Natural killer cell treated with Interleukin-12 subunit alpha and Interleukin-12 subunit beta and Interleukin-15 and Interleukin-18, amount 100 ng/mL, for 72 hours (primary cell): ENCODE data around the gene PDE11A. TPM values are rescaled to one million over a fixed set of nuclear protein-coding genes. Genes with fewer than 3 reads are reported as not detected.

Experiments used
- ATAC-seq, 2 donors: fragments of 150-1000 bp; cut with Tn5 transposase in 1 of 2; sonication (Bioruptor Pico), chemical (Tn5 transposase) in 1 of 2; 2 replicates each; pipeline ENCODE4 v1.10.0; 2021
- DNase-seq: peaks from one replicate; pipeline ENCODE4 v3.0.0; 2022; ENCODE audit warnings: low spot score
- H3K27ac Mint-ChIP-seq, 2 donors: 1 replicate in 1 of 2; 2 replicates in 1 of 2; pipeline ENCODE4 v1.8.0; 2022; ENCODE audit warnings: mixed read lengths in 2 of 2, mild to moderate bottlenecking in 1 of 2, moderate library complexity in 1 of 2
- H3K27me3 Mint-ChIP-seq, 2 donors: 1 replicate in 1 of 2; 2 replicates in 1 of 2; pipeline ENCODE4 v1.8.0; 2022; ENCODE audit warnings: mixed read lengths in 2 of 2
- H3K36me3 Mint-ChIP-seq: one replicate; pipeline ENCODE4 v1.8.0; 2022; ENCODE audit warnings: mixed read lengths
- H3K4me1 Mint-ChIP-seq, 2 donors: 1 replicate in 1 of 2; 2 replicates in 1 of 2; pipeline ENCODE4 v1.8.0; 2022; ENCODE audit warnings: low read depth in 2 of 2, mixed read lengths in 2 of 2, mild to moderate bottlenecking in 1 of 2
- H3K4me3 Mint-ChIP-seq: one replicate; pipeline ENCODE4 v1.8.0; 2022; ENCODE audit warnings: mixed read lengths
- H3K9me3 Mint-ChIP-seq: 2 replicates; pipeline ENCODE4 v1.8.0; 2022; ENCODE audit warnings: mixed read lengths
- total RNA-seq, 2 donors: library from RNA; stranded (reverse); gene quantifications; one replicate each; pipeline ENCODE4 v1.2.3, GENCODE V29; 2022

Gene PDE11A
- total RNA-seq, 2 donors from 2014 or later, result not detected

DNA sequence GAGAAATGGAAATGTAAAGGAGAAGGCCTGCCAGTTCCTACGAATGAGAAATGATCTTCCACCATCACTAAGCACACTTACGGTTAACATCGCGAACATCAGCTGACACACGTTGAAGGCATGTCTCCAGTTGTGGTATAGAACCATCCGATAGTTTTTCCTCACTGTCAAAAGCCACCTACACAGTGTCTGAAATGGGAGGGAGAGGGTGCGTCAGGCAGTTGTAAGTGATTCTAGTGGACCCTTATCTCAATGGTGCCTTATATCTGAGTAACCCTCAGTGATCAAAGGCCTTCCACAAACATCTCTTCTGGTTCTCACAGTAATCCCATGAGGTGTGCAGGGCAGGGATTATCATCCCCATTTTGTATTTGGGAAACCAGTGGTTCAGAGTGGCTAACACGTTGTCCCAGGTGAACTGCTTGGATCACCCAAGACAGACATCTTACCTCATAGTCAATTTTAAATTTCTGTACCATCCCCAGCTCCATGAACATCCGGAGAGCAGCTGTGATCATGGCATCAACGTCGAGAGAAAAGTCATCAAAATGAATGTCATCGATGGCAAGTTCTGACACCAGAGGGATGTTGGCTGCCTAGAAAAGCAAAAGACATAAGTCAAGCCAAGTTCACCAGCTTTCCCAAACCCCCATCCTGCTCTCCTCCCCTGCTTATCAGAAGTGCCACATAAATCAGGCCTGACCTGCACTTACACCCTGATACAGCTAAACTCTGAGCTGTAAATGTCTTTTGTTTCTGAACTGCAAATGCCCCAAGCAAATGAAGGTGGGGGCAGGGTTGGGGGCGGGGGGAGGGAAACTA lies 344.8 kb downstream of the PDE11A start:
- H3K27ac Mint-ChIP-seq, result no peak overlapping the region
- H3K9me3 Mint-ChIP-seq, result no peaks in the 10 kb centered on the region
- no peak overlapping the region for H3K4me3 Mint-ChIP-seq
- H3K36me3 Mint-ChIP-seq, result no peaks in the 10 kb centered on the region
- no peaks in the 10 kb centered on the region for H3K4me1 Mint-ChIP-seq
- ATAC-seq, result no peak
- peaks cover 43 to 64% of the 10 kb centered on the region in 2 donors for H3K27me3 Mint-ChIP-seq
- DNase-seq, result no peak

DNA sequence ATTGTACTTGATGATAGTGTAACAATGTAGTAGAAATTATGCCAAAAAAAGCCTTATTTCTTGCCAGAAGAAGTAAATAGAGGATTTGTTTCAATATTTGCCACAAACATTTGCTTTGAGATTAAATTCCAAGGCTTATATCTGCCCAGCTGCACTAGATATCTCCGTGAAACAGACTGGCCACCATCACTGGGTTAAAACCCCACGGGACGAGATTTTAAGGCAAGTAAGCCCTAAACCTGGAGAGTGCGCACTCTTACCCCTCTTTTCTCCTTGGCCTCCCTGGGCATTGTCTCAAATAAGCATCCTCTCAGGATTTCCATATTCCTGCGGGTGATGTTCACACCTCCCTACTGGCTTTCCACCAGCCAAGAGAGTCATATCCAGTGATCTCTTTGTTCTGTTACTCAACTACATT lies 345.6 kb downstream of the PDE11A start:
- Mint-ChIP-seq H3K27me3 (peaks cover 43 to 63% of the 10 kb centered on the region in 2 donors), H3K27ac (no peak overlapping the region), H3K4me3 (no peak overlapping the region), H3K36me3 (no peaks in the 10 kb centered on the region), H3K4me1 (no peaks in the 10 kb centered on the region), H3K9me3 (no peaks in the 10 kb centered on the region)
- DNase-seq (no peak), ATAC-seq (no peak)

DNA sequence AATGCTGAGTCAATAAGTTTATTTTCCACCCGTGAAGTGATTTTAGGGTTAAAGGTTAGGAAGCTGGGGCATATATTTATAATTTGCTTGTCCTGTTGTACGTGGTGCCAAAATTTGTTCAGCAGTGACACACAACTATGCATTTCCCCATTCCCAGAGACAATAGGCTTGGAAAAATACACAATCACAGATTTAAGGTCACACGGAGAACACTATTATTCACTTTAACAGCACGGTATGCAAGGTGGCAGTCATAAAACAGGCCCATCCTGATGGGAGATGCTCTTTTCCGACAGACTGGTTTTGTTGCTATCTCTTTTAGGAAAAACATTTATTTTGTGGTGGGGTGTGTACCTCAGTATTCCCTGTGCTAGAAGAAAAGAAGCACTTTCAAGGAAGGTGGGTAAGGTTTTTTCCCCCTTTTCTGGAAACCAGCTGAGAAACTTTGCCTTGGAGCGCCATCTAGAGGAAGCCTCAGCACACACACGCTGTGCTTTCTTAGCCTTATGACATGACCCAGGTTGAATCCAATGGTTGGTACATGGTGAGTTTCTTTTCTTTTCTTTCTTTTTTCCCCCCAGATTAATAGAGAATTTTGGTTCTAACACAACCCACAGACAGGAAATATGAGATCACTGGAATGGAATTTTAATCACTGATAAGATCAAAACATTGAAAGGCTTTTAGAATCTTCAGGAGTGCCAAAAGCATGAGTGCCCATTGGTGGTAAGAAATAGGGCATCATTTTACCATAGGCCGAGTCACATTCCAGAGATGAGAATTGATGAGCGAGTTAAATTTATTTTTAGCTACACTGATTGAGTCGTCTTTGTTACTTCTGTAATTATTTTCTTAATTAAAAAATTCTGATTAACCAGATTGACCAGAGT lies 347.9 kb downstream of the PDE11A start:
- no peak for DNase-seq
- no peaks in the 10 kb centered on the region for H3K4me1 Mint-ChIP-seq
- H3K27me3 Mint-ChIP-seq, result peaks cover 29 to 45% of the 10 kb centered on the region in 2 donors
- no peaks in the 10 kb centered on the region for H3K36me3 Mint-ChIP-seq
- no peak overlapping the region for H3K4me3 Mint-ChIP-seq
- H3K27ac Mint-ChIP-seq, result no peak overlapping the region
- H3K9me3 Mint-ChIP-seq, result no peaks in the 10 kb centered on the region
- no peak for ATAC-seq

DNA sequence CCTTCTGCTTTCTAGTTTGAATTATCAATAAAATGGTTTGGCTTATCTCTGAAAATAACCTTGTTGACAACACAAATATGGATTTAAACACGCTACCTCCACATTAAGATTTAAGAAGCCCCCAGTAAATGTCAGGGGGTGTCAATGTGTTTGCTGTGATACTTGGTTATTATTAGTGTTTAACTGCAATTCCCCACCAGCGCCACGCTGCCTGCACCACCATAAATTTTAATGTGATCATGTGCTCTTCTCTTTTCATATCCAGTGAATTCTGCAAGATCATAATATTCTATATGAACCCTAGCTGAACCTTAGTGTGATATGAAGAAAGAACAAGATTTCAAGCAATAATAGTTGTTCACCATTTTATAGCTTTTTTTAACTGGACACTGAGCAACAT lies 349.3 kb downstream of the PDE11A start:
- no peaks in the 10 kb centered on the region for H3K36me3 Mint-ChIP-seq
- no peak overlapping the region for H3K27ac Mint-ChIP-seq
- H3K27me3 Mint-ChIP-seq, result peaks cover 18 to 31% of the 10 kb centered on the region in 2 donors

DNA sequence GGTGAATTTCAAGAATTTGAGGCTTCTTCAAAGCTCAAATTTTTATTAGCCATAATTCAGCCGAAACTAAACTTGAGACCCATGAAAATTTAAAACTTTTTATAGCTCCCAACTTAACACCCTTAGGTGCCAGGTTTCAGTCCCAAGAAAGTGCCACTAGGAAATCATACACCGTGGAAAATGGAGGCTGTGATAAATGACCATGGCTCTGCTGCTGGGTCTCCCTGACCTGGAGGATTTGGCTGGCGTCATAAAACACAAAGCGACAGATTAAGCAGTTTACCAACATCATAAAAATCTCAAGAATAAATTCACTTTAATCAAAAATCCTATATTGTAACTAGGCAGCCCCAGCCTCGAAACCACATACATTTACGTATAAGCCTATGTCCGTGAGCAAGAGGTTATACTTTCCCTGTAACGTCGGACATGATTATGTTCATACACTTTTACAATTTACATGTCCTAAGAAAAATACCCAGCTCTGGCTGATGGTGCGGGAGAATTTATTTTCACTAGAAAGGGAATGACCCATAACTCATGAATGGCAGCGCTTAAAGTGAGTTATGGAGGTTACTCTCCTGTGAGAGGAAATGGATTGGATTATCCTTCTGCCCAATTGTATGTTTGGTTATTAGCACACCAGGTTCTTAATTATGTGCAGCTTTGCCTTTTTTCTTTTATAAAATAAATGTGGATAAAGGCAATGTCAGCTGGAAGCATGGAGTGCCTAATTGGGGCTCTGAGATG lies 350.6 kb downstream of the PDE11A start:
- H3K4me3 Mint-ChIP-seq, result no peak overlapping the region
- ATAC-seq (no peak), DNase-seq (no peak)
- H3K9me3 Mint-ChIP-seq, result no peaks in the 10 kb centered on the region
- H3K27me3 Mint-ChIP-seq, result peaks cover 16 to 24% of the 10 kb centered on the region in 2 donors
- no peak overlapping the region for H3K27ac Mint-ChIP-seq
- H3K4me1 Mint-ChIP-seq, result no peaks in the 10 kb centered on the region
- H3K36me3 Mint-ChIP-seq, result no peaks in the 10 kb centered on the region

More for the DNA sequence above, 349.3 kb downstream of the PDE11A start:
- H3K4me3 Mint-ChIP-seq, result no peak overlapping the region
- no peaks in the 10 kb centered on the region for H3K4me1 Mint-ChIP-seq
- no peak for DNase-seq
- no peak for ATAC-seq
- H3K9me3 Mint-ChIP-seq, result no peaks in the 10 kb centered on the region

- H3K27ac Mint-ChIP-seq, result no peak overlapping the region
- H3K4me3 Mint-ChIP-seq, result no peak overlapping the region
- no peak for DNase-seq
- no peaks in the 10 kb centered on the region for H3K4me1 Mint-ChIP-seq
- no peaks in the 10 kb centered on the region for H3K9me3 Mint-ChIP-seq
- H3K36me3 Mint-ChIP-seq, result no peaks in the 10 kb centered on the region
- peaks cover 11 to 16% of the 10 kb centered on the region in 2 donors for H3K27me3 Mint-ChIP-seq
- ATAC-seq, result no peak
Measured at GRCh38 chr2:177721087-177721486, 351.5 kb downstream of the PDE11A start.

DNA sequence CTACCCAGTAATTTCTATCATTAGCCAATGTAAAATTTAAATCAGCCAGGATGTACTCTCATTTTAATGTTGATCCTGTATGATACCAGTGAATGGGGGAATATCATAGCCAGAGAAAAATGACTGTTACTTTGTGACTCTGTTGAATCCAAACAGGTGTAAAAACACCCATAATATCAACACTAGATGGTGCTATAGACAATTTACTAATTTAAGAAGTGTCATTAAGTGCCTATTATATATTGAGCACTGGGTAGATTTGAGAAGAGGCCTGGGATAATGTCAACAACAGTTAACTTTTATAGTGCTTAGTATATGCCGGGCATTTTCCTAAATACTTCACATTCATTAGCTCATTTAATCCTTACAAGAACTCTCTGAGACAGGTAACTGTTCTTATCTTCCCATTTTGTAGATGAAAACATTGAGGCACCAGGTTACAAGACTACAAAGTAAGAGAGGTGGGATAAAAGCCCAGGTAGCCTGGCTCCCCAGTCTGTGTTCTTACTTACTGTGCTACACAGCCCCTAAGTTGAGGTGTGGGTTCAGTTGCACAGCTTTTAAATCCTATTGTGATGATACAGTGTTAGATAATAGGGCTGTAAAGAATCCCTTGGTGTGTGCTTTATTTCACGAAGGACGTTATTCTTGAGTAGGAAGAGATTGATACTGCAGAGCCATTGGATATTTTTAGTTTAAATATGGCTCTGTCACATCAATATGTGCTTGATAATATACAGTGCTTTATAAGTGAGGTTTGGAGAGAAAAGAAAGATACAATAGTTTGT lies 354.6 kb downstream of the PDE11A start:
- Mint-ChIP-seq H3K4me3 (no peak overlapping the region), H3K36me3 (no peaks in the 10 kb centered on the region), H3K4me1 (no peaks in the 10 kb centered on the region), H3K27ac (no peak overlapping the region), H3K27me3 (peaks cover 8 to 14% of the 10 kb centered on the region in 2 donors), H3K9me3 (no peaks in the 10 kb centered on the region)
- ATAC-seq, result no peak
- DNase-seq, result no peak

DNA sequence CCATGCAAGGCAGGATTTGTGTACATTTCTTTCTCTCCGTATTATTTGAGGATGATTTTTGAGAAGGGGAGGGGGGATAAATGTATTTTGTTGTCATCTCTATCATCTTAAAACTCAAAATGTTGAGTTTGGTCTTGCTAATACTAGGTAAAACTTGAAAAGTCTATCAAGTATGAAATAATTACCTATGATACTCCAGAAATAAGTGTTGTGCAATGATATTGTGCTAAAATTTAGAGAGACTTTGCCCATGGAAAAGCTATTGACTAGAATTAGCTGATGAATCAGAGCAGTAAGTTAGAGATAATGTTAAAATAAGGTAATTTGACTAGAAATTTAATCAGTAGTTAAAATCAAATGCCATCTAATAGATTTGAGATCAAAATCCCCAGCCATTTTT lies 356.1 kb downstream of the PDE11A start:
- Mint-ChIP-seq H3K36me3 (no peaks in the 10 kb centered on the region), H3K27me3 (peaks cover 8 to 14% of the 10 kb centered on the region in 2 donors), H3K27ac (no peak overlapping the region), H3K4me3 (no peak overlapping the region), H3K9me3 (no peaks in the 10 kb centered on the region), H3K4me1 (no peaks in the 10 kb centered on the region)
- ATAC-seq (no peak), DNase-seq (no peak)

DNA sequence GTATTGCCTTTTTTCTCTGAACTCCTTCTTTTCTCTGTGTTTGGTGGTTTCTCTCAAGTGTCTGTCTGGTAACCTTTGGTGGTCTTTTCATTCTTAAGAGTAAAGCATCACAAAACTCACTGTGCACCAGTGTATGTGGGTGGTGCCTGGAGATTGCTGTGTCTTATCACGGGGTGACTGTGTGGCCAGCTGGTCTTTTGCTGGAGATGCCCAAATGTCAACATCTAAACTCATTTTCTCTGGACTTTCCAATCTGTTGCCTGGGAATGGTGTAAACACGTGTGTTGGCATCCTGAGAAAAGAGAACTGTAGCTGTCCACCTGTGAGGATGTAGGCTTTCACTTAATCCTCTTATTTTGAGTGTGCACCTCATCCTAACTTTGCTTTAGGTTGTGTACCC lies 356.8 kb downstream of the PDE11A start:
- H3K4me1 Mint-ChIP-seq, result no peaks in the 10 kb centered on the region
- no peaks in the 10 kb centered on the region for H3K9me3 Mint-ChIP-seq
- no peak overlapping the region for H3K4me3 Mint-ChIP-seq
- ATAC-seq, result no peak
- no peak overlapping the region for H3K27ac Mint-ChIP-seq
- DNase-seq, result no peak
- peaks cover 8 to 14% of the 10 kb centered on the region in 2 donors for H3K27me3 Mint-ChIP-seq
- no peaks in the 10 kb centered on the region for H3K36me3 Mint-ChIP-seq

- Mint-ChIP-seq H3K27me3 (peaks cover 8 to 14% of the 10 kb centered on the region in 2 donors), H3K27ac (no peak overlapping the region), H3K4me1 (no peaks in the 10 kb centered on the region), H3K9me3 (no peaks in the 10 kb centered on the region), H3K36me3 (no peaks in the 10 kb centered on the region), H3K4me3 (no peak overlapping the region)
- DNase-seq (no peak), ATAC-seq (no peak)
Measured at GRCh38 chr2:177714704-177715103, 357.9 kb downstream of the PDE11A start.

GRCh38 chr2:177712462-177712861 lies 360.1 kb downstream of the PDE11A start:
- Mint-ChIP-seq H3K36me3 (no peaks in the 10 kb centered on the region), H3K4me3 (no peak overlapping the region), H3K27ac (no peak overlapping the region), H3K9me3 (no peaks in the 10 kb centered on the region), H3K4me1 (no peaks in the 10 kb centered on the region), H3K27me3 (peaks cover 8 to 14% of the 10 kb centered on the region in 2 donors)
- DNase-seq (no peak), ATAC-seq (no peak)

DNA sequence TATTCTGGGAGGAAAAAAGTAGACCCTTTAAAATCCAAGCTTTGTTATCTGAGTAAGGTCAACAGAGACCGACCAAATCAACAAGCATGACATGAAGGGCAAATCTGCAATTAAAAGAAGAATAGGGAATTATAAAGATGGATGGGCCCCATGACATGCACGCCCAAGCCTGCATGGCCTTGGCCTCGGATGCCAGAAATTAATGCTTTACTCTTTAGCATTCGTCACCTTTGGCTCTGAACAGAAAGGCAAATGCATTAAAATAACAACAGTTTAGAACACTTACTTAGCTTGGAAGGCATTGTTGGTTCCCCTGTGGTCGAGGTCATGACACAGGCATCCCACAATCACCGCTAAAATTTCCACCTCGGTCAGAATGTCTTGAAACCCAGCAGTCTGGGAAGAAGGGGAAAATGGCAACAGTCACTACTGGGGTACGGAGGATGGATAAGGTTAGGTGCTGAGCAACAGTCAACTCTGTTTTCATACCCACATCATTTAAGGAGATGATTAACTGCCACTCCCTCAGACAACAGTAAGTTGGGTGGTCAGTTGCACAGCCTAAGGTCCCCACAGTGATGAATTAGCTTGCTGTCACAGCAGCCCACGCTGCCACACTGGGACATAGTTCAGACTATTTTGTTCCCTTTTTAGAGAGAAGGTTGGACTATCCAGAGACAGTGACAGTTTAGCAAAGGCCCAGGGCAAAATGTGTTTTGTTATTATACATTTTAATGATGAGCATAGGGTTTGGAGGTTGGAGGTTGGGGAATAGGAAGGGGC lies 360.9 kb downstream of the PDE11A start:
- no peak overlapping the region for H3K4me3 Mint-ChIP-seq
- H3K9me3 Mint-ChIP-seq, result no peaks in the 10 kb centered on the region
- H3K36me3 Mint-ChIP-seq, result no peaks in the 10 kb centered on the region
- ATAC-seq (no peak), DNase-seq (no peak)
- peaks cover 8 to 14% of the 10 kb centered on the region in 2 donors for H3K27me3 Mint-ChIP-seq
- H3K27ac Mint-ChIP-seq, result no peak overlapping the region
- H3K4me1 Mint-ChIP-seq, result no peaks in the 10 kb centered on the region
